Measurements from ENCODE around the gene LRRC8E.

LRRC8E gene

GRCh38 chr19:7872306-7873204, 15.8 kb upstream of the LRRC8E start:
- Mint-ChIP-seq H3K36me3 (ENCODE audit: low read depth) (no peaks in the 10 kb centered on the region), H3K9me3 (no peaks in the 10 kb centered on the region), H3K27ac (peak overlapping the region; percentile 91 to 99 (median 98)), H3K4me1 (peaks cover 16% of the 10 kb centered on the region), H3K4me3 (peak overlapping the region; percentile 80 to 84 (median 80)), H3K27me3 (ENCODE audit: low read depth) (peaks cover 51% of the 10 kb centered on the region)
- no peak for TF ChIP-seq CTCF (IDR thresholded peaks at IDR 0.05; ENCODE audit: unreplicated experiment in 3 of 3)

GRCh38 chr19:7873304-7874075, 14.8 kb upstream of the LRRC8E start:
- Mint-ChIP-seq H3K36me3 (ENCODE audit: low read depth) (no peaks in the 10 kb centered on the region), H3K27me3 (ENCODE audit: low read depth) (peaks cover 48% of the 10 kb centered on the region), H3K4me3 (peak overlapping the region; percentile 87 to 89 (median 87)), H3K4me1 (peaks cover 17% of the 10 kb centered on the region), H3K9me3 (no peaks in the 10 kb centered on the region), H3K27ac (peak overlapping the region in 1 of 3 experiments; percentile 60)
- no peak for TF ChIP-seq CTCF (IDR thresholded peaks at IDR 0.05; ENCODE audit: unreplicated experiment in 3 of 3)

GRCh38 chr19:7874076-7874896, 14.0 kb upstream of the LRRC8E start, which contains the start of gene PRR36:
Gene PRR36, minus strand, starts transcription at chr19:7874390. Its CDS starts 701 bp downstream, at chr19:7873689.
- peak within 1 kb of the TSS in 1 of 3 experiments; percentile 60 for H3K27ac Mint-ChIP-seq
- H3K9me3 Mint-ChIP-seq, result no peaks in the 10 kb centered on the region
- H3K27me3 Mint-ChIP-seq (ENCODE audit: low read depth), result peaks cover 48% of the 10 kb centered on the region
- peaks cover 17% of the 10 kb centered on the region for H3K4me1 Mint-ChIP-seq
- H3K4me3 Mint-ChIP-seq, result peak within 1 kb of the TSS; percentile 87 to 89 (median 87)
- no peaks in the 10 kb centered on the region for H3K36me3 Mint-ChIP-seq (ENCODE audit: low read depth)
- no peak for TF ChIP-seq CTCF (IDR thresholded peaks at IDR 0.05; ENCODE audit: unreplicated experiment in 3 of 3)

- peak overlapping the region in 1 of 3 experiments; percentile 37 for H3K27ac Mint-ChIP-seq
- H3K9me3 Mint-ChIP-seq, result no peaks in the 10 kb centered on the region
- peaks cover 17% of the 10 kb centered on the region for H3K4me1 Mint-ChIP-seq
- no peak for TF ChIP-seq CTCF (IDR thresholded peaks at IDR 0.05; ENCODE audit: unreplicated experiment in 3 of 3)
- peaks cover 47% of the 10 kb centered on the region for H3K27me3 Mint-ChIP-seq (ENCODE audit: low read depth)
- no peaks in the 10 kb centered on the region for H3K36me3 Mint-ChIP-seq (ENCODE audit: low read depth)
- H3K4me3 Mint-ChIP-seq, result peak overlapping the region; percentile 78 to 83 (median 83)
Observed at GRCh38 chr19:7874897-7875273, 13.4 kb upstream of the LRRC8E start.

GRCh38 chr19:7877249-7877836, 11.0 kb upstream of the LRRC8E start:
- Mint-ChIP-seq H3K36me3 (ENCODE audit: low read depth) (no peaks in the 10 kb centered on the region), H3K9me3 (no peaks in the 10 kb centered on the region), H3K27ac (no peak overlapping the region), H3K4me3 (peak overlapping the region in 1 of 3 experiments; percentile 10), H3K4me1 (peaks cover 5% of the 10 kb centered on the region), H3K27me3 (ENCODE audit: low read depth) (peaks cover 37% of the 10 kb centered on the region)
- TF ChIP-seq CTCF (IDR thresholded peaks at IDR 0.05; ENCODE audit: unreplicated experiment in 3 of 3), result no peak

Data from nephron (organoid).